Left renal pelvis (tissue), 4 donors: Measurements from ENCODE around the gene RPS6KC1. TPM values are rescaled to one million over a fixed set of nuclear protein-coding genes. Genes with fewer than 3 reads are reported as not detected.
"Not testable (repeated sequence)": the region's sequence is repeated elsewhere in the genome, so short reads cannot be mapped to it uniquely, and the experiment has no call there.

Source experiments
- DNase-seq, 4 donors: peaks; one replicate each; pipeline ENCODE4 v3.0.0-alpha.2; 2013; ENCODE audit warnings: low read depth in 4 of 4, low spot score in 3 of 4
- polyA plus RNA-seq, 4 donors: library from polyadenylated mRNA; unstranded; fragments of 120-200 nt; gene quantifications; one replicate each; pipeline ENCODE4 v1.2.1, GENCODE V29; 2013; ENCODE audit not compliant: insufficient read length in 4 of 4

Gene RPS6KC1
- polyA plus RNA-seq, 4 donors, result 19.8 to 29.8 (median 27.3) TPM

DNA sequence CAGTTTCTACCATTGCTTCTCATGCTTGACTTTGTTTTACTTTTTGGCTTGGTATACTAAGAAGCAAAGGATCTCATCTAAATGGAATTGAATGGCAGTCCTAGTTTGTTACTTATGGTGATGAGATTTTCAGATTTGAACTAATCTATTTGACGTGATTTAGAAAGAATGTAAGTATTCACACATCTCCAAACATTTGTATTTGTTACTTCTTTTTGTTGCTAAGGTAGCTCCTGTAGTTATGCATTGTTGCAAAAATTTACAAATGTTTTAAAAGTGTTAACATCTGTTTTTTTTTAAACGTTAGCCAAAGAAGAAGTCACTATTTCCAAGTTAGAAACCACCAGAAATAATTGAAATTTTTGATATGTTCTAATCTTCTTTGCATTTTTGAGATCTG is 222.5 kb downstream of the RPS6KC1 start:
- DNase-seq, result no peak

DNA sequence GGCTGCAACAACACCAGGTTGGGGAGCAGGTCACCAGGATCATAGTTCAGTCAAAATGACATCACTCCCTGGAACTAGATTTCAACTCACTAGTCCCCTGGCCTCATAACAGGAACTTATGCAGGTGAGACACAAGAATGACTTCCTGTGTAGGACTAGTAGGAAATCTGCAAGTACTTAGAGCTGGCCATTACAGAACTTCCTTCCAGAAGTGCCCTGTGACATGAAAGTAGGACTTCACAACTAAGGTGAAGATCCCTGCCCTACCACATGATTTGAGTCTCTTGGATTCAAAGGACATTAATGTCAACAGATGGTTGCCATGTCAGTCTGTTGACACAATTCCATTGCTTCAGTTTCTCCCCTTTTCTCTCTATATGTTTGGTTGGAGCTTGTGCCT is 223.1 kb downstream of the RPS6KC1 start:
- DNase-seq, result no peak

DNA sequence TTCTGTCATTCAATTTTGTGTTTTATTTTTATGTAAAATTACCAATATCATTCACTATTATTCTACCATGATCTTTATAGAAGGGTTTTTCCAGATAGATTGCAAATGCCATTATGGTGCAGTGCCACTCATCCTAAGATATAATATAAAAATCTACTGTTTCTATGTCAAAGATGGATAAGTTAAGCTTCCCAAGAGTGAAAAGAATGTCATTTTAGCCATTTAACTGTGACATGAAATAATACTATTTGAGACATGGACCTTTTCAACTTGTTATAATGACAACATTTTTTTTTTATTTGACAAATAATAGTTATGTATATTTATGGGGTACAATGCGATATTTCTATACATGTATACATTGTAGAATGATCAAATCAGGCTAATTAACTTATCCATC is 224.3 kb downstream of the RPS6KC1 start:
- DNase-seq, result no peak

DNA sequence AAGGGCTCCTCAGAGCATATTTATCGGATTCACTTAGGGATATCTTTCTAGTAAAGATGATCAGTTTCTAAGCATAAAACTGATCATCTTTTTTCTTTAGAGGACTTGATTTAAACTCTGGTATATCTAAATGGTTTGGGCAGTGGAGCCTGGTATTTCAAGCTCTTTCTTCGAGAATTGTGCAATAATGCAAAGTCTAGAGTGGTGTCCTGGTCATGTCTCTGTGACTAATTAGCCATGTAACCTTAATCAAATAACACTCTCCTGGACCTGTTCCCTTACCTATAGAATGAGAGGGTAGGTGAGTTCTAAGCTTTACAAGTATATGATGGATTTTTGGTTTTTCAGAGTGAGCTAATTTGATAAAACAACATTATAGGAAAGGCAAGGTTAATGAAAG is 225.2 kb downstream of the RPS6KC1 start:
- no peak for DNase-seq

DNA sequence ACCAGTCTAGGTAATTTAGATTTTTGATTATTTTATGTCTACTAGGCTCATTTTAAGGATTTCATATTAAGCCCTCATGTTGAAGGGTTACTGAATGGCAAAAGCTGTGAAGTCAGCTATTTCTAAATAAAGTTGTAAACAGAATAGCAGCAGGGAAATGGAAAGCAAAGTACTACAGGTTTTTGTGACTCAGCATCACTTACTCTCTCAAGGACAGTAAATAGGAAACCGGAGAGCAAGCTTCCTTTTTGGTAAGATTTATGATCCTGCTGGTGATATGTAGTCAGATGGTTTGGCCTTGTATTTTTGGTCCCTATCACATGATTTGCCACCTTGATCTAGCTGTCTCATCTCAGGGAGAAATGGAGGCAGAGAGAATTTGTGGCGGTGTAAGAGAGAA is 226.0 kb downstream of the RPS6KC1 start:
- no peak for DNase-seq

DNA sequence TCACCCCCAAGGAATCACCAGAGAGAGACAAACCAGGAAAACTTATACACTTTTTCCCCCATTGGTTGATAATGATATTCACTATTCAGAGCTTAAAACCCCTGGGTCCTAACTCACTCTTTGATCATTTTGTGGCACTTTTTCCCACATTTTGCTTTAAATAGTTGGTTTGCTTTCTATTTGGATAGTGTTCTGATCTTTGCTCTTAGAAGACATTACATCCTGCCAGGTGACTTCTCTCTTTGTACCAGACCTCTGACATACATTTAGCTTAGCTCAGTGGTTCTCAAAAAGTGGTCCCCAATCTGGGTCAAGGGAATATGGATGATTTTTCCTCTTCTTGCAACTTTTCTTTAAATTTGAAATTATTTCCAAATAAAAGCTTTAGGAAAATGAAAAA is 228.4 kb downstream of the RPS6KC1 start:
- no peak for DNase-seq

DNA sequence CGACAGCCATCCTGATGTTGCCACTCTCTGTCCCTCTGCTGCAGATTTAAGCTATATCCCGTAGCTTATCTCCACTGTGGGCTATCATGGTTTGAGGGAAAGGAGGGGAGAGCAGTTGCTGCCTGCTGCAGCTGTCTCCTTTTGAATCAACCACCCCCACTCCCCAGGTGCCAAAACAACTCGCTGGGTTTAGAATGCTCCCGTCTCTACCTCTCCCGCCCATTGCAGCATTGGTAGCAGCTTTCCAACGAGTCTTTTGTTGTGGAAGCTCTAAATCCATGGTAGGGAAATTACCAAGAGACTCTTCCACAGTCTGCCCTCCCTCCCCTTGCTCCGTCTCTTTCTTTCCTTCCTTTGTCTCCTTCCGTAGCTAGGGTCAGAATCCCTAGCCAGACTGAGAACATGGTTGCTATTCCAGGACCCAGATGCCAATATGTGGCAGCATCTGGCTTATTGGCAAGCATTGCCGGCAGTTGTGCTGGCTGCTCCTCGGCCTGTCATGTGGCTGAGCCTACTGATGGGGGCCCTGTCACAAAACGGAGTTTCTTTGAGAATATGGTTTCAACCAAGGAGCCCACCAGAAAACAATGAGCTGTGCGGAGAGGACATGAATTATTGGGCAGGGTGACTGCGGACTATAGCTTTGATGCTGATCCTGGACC is 230.7 kb downstream of the RPS6KC1 start:
- no peak for DNase-seq

DNA sequence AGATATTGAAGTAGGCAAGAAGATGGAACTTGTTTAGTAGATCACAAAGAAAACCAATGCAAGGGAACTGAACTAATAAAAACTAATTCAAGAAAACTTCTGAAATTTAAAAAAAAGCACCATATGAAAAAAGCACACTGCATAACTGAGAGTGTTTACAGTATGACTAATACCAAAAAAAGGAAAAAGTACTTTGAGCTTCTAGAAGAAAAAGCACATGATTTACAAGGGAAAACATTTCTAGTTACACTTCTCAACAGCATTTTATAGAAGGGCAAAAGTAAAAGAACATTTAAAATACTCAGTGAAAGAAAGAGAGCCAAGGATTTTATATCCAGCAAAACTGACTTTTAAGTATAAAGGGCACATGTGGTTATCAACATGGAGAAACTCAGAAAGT is 233.6 kb downstream of the RPS6KC1 start:
- DNase-seq, result no peak

DNA sequence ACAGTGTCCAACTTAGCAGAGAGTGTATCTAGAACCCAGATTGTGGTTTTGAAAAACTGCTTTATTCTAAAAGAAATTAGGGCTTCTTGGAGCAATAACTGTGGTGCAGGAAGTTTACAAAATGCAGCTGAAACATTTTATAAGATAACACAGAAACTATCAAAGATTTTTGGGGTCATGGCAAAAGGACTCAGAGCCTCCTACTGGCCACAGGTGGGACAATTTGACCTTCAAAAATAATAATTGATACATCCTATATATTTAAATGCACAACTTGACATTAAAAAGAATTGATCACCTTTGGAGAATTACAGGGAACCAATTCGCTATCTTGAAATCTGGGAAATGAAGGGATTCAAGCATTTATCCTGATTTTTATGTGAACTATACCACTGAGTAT is 235.2 kb downstream of the RPS6KC1 start:
- no peak for DNase-seq

DNA sequence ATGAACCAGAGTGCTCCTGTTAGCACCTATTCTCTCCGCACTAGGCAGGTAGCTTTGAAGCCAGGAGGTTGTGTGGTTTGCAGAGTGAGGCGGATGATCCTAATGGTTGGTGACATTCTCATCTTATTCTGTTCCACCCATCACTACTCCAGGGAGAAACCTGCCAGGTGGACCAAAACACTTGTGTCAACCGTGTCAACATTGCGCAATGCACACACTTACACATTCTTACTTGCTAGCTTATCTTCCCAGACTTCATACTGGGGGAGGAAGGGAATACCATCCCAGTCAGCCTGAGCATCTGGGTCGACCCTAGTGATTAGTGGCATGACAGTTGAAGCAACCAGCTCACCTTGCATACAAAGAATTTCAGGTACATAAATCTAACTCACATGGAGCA is 236.9 kb downstream of the RPS6KC1 start:
- no peak for DNase-seq

DNA sequence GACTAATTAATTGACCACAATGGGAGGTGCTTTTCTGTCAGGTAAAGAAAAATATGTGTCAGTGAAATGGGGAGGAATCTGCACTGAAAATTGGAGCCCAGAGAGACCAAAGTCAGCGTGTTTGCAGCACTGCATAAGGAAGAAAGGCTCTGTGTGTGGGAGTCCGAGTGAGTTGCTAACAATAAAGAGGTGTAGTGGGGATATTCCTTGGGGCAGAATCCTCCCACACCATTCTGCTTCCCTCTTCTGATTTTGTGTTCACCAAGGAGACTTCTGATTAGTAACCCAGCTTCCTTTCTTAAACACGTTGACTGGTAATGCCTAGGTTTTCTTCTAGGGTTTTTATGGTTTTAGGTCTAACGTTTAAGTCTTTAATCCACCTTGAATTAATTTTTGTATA is 240.5 kb downstream of the RPS6KC1 start:
- no peak for DNase-seq

DNA sequence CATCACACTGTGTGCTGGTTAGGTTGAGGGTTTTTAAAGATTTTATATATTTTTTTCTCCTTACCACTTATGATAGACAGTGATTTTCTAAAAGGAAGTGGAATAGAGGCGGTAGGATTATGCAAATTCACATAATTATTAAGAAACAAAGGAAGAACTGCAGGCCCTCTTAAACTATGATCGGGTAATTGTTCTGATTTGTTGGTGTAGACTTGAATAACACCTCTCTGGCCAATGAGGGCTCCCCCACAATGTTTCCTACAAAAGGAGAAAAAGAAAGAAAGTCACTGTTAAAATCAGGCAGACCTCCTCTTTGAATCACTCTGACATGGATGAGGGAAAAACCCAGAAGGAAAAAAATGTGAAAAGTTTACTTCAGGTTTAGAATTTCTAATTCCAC is 241.6 kb downstream of the RPS6KC1 start:
- DNase-seq, result no peak

DNA sequence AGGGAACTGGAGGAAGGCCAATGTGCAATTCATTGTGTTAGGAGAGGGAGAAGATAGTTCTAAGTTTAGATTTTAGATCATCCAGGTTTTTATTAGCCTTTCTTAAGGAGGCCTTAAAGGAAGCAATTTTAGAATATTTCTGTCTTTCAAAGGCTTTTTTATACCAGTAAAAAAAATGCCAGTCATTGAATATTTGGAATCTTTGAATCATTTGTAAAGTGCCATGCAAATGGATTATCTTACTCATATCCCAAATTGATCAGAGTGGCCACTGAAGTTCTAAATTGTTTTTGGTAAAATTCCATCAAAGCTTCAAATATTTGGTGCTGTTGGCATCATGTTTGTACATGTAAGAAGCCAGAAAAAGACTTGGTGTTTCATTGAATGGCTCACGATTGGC is 244.8 kb downstream of the RPS6KC1 start:
- no peak for DNase-seq

DNA sequence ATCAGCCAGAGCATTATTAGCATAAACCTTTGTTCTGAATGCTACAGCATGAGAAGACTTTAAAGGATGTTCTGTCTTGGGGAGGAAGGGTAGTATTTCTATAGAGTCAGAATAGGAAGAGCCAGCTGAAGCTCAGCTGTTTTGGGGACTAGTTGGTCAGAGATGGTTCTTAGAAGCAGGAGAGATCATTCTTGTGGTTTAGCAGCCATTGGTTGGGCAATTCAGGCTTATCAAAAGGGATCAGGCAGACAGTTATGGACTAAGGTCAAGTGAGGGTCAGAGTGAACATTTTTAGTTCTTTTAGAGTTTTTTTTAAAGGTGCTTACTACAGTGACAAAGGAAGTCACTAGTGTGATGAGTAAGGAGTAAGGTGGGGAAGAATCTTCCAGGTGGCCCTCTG is 245.5 kb downstream of the RPS6KC1 start:
- no peak for DNase-seq

DNA sequence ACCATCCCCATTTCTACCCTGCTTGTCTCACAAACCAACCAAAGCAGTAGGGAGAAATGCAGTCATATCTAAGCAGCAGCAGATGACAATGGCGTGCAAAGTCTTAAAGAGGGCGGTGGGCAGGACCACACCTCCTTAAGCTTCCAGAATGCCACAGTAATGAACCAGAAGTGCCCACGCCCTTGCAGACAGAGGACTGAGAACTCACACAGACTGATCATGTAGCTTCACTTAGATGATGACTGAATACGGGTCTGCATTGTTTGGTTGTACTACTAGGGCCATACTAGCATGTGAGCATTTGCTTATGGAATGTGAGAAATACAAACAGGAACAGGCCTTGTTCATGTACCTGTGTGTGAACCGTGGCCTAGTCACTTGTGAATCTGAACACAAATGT is 246.0 kb downstream of the RPS6KC1 start:
- DNase-seq, result no peak

DNA sequence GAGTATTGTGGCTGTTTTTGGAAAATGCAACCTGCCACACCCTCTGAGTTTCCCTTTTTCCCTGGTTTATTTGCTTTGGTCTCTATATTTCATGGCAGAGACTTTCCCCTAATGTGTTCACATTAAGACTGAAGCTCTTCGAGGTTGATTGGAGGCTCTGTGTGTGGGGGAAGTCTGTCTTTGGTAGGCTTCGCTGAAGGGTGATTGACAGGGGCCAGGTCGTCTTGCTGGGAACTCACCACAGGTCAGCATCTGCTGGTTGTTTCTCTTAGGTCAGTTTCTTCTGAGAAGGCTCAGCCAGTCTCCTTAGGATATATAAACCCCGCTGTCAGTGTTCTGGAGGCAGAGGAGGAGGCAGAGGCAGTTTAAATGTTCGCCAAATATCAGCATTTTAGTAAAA is 249.4 kb downstream of the RPS6KC1 start:
- no peak for DNase-seq

DNA sequence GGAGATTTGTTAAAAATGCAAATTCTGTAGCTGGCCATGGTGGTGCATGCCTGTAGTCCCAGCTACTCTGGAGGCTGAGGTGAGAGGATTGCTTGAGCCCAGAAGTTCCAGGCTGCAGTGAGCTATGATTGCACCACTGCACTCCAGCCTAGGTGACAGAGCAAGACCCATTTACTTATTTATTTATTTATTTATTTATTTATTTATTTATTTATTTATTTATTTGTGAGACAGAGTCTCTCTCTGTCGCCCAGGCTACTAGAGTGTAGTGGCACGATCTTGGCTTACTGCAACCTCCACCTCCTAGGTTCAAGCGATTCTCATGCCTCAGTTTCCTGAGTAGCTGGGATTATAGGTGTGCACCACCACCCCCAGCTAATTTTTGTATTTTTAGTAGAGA is 250.5 kb downstream of the RPS6KC1 start:
- not testable (repeated sequence) for DNase-seq

DNA sequence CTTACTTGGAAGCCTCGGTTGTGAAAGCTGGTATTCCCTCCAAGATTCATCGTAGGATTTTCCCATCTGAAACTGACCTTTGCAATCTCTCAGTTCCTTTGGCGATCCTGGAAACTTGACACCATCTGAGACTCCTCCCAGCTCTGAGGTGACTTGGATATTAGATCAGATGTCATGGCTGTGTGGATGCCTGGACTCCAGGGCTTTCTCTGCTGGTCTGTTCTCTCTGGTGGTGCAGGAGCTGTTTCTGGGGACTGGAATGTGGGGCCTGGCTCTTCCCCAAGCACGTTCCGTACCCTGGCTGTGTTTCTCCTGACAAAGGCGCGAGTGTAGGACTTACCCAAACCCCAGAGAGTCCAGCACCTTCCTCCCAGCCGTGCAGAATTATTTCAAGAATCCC is 252.2 kb downstream of the RPS6KC1 start:
- no peak for DNase-seq

DNA sequence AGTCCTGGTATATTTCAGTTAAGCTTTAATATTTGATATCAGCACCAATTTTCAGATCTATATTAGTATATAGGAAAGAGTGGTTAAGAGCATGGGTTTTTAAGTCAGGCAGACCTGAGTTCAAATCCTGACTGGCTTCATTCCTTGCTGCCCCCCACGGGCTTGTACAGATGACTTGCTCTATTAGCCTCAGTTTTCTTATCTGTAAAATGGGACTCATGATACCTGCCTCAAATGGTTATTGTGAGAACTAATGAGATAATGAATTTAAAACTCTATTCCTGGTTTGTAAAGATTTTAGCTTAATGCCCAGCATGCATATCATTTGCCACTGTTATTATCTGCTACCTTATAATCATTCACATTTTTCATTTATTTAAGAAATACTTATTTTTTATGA is 264.5 kb downstream of the RPS6KC1 start:
- no peak for DNase-seq

DNA sequence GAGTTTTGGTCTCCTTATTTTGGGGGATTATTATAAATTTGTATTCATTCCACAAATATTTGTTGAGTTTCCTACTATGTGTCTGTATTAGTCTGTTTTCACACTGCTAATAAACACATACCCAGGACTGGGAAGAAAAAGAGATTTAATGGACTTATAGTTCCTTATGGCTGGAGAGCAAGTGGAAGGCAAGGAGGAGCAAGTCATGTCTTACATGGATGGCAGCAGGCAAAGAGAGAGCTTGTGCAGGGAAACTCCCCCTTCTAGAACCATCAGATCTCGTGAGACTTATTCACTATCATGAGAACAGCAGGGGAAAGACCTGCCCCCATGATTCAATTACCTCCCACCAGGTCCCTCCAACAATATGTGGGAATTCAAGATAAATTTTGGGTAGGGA is 267.4 kb downstream of the RPS6KC1 start:
- not testable (repeated sequence) for DNase-seq

DNA sequence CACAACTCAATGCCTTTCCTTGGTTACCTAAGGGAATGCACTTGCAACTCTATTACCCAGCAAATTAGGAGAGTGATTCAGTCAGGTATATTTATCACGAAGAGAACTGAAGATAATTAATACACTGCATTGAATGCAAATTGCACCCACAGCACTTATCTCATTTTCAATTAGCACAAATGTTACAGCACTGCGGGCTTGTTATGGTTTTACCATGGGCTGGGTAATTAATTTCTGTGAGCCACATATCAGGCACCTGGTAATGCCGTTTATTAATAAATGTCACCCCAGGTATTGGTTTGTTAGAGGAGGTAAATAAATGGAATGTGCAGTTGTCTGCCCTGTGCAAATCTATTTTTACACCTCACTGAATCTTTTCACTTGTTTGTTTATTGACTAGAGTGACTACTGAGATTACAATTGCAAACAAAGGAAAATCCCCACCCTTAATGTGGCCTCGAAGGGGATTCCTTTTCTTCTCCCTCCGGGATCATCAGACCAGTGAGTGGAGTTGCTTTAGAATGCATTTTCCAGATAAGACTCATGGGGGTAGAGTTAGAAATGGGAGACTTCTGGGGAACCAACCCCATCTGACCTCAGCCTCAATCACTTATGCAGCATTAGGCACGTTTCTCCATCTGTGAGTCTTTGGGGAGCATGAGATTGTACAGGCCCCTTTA is 269.3 kb downstream of the RPS6KC1 start:
- no peak for DNase-seq
